GM23248 (cell line): ENCODE data around the gene SIK3. TPM values are rescaled to one million over a fixed set of nuclear protein-coding genes. Genes with fewer than 3 reads are reported as not detected.

Source experiments
- DNase-seq: peaks from one replicate; pipeline ENCODE4 v3.0.0-alpha.2; 2015
- H2AFZ ChIP-seq: fragments of 200-600 bp; sonication (generic); 2 replicates; pipeline ENCODE4 v1.6.1; 2016; ENCODE audit warnings: antibody characterized with exemption
- H3F3A ChIP-seq: fragments of 200-600 bp; sonication (generic); 2 replicates; pipeline ENCODE4 v1.6.1; 2016; ENCODE audit warnings: mild to moderate bottlenecking, antibody characterized with exemption, mixed run types; ENCODE audit not compliant: insufficient read depth
- H3K27ac ChIP-seq: fragments of 200-600 bp; sonication (generic); 2 replicates; pipeline ENCODE4 v1.5.1; 2016; ENCODE audit warnings: mild to moderate bottlenecking
- H3K27me3 ChIP-seq: fragments of 200-600 bp; sonication (generic); replicated peaks from 2 replicates; pipeline ENCODE4 v1.6.1; 2016; ENCODE audit warnings: mild to moderate bottlenecking; ENCODE audit not compliant: insufficient read depth
- H3K36me3 ChIP-seq: fragments of 200-600 bp; sonication (generic); 2 replicates; pipeline ENCODE4 v1.6.1; 2016; ENCODE audit warnings: low read depth, mild to moderate bottlenecking
- H3K4me1 ChIP-seq: fragments of 200-600 bp; sonication (generic); 2 replicates; pipeline ENCODE4 v1.6.1; 2016; ENCODE audit warnings: mild to moderate bottlenecking; ENCODE audit not compliant: insufficient read depth
- H3K4me2 ChIP-seq: fragments of 200-600 bp; sonication (generic); one replicate; pipeline ENCODE4 v1.6.1; 2016; ENCODE audit warnings: mild to moderate bottlenecking; ENCODE audit not compliant: unreplicated experiment
- H3K4me3 ChIP-seq: fragments of 200-600 bp; sonication (generic); 2 replicates; pipeline ENCODE4 v1.5.1; 2016; ENCODE audit warnings: mild to moderate bottlenecking
- H3K79me2 ChIP-seq: fragments of 200-600 bp; sonication (generic); 2 replicates; pipeline ENCODE4 v1.6.1; 2016; ENCODE audit warnings: mild to moderate bottlenecking; ENCODE audit not compliant: insufficient read depth
- H3K9ac ChIP-seq: fragments of 200-600 bp; sonication (generic); 2 replicates; pipeline ENCODE4 v1.6.1; 2016; ENCODE audit warnings: mild to moderate bottlenecking
- H3K9me2 ChIP-seq: fragments of 200-600 bp; sonication (generic); 2 replicates; pipeline ENCODE4 v1.6.1; 2016; ENCODE audit warnings: mixed run types, mild to moderate bottlenecking, moderate library complexity; ENCODE audit not compliant: insufficient read depth
- H3K9me3 ChIP-seq: fragments of 200-600 bp; sonication (generic); one replicate; pipeline ENCODE4 v1.6.1; 2017; ENCODE audit warnings: low read depth
- H4K20me1 ChIP-seq: fragments of 200-600 bp; sonication (generic); 2 replicates; pipeline ENCODE4 v1.6.0; 2016; ENCODE audit not compliant: insufficient read depth
- EZH2 ChIP-seq: fragments of 200-600 bp; sonication (generic); IDR thresholded peaks from 2 replicates; pipeline ENCODE4 v1.6.1; 2018; ENCODE audit warnings: antibody characterized with exemption, mild to moderate bottlenecking; ENCODE audit not compliant: insufficient read depth, poor library complexity, severe bottlenecking
- EZH2phosphoT487 ChIP-seq: fragments of 200-600 bp; sonication (generic); IDR thresholded peaks from 2 replicates; pipeline ENCODE4 v1.6.1; 2018; ENCODE audit warnings: antibody characterized with exemption, moderate library complexity, mild to moderate bottlenecking, low read depth; ENCODE audit not compliant: insufficient read depth
- WGBS, 2 experiments: methylation state at CpG; one replicate each; pipeline ENCODE4 v1.1.6; 2015 to 2017; ENCODE audit warnings: low lambda C conversion rate in 2 of 2, low coverage in 1 of 2; ENCODE audit errors: missing lambda C conversion rate in 2 of 2; 5-methylcytosine and 5-hydroxymethylcytosine counted together
- in situ Hi-C: fragments of 300-500 bp; cut with MboI; formaldehyde crosslinking; loops from 2 replicates; pipeline ENCODE4 v1.15.0; 2020
- polyA plus RNA-seq: library from polyadenylated mRNA; unstranded; fragments of >200 nt; fragmentation: Nextera tagmentation; extraction: Ambion mirVana; gene quantifications from 2 replicates; pipeline ENCODE4 v1.2.1, GENCODE V29; 2016
- total RNA-seq: library from RNA; depleted of rRNA; stranded (reverse); fragments of >200 nt; shearing (Covaris generic); gene quantifications from 2 replicates; pipeline ENCODE4 v1.2.3, GENCODE V29; 2014

SIK3 gene
- total and polyA plus RNA-seq, 2 experiments from 2014 or later = 4.2 to 15.5 TPM

DNA sequence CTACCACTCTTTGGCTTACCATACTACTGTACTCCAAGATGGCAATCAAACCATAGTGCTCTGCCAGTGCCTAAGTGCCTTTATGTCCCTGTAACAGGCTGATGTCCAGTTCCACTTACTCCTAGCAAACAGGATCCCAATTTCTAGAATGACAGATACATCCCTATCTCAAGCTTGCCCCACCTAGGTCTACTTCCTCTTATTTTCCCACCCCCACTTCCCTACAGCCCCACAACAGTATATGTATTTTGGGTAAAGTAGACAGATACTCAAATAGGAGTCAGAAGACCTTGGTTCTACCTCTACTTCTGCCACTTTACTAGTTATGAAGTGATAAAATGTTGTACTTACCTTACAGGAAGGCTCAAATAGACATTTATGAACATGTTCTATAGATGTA lies 24.1 kb downstream of the SIK3 start:
- H3K9me3 ChIP-seq = no peaks in the 10 kb centered on the region
- no peak for TF ChIP-seq EZH2phosphoT487
- peaks cover 17% of the 10 kb centered on the region for H3F3A ChIP-seq
- H4K20me1 ChIP-seq = peaks cover 30% of the 10 kb centered on the region; the same call in 1 of the 2 replicates
- H3K9me2 ChIP-seq = no peaks in the 10 kb centered on the region
- H3K36me3 ChIP-seq = no peaks in the 10 kb centered on the region
- H3K27ac ChIP-seq = no peak overlapping the region
- H2AFZ ChIP-seq = no peak overlapping the region
- peak overlapping the region; percentile 36 for H3K4me2 ChIP-seq
- no peaks in the 10 kb centered on the region for H3K27me3 ChIP-seq
- H3K4me3 ChIP-seq = no peak overlapping the region
- H3K79me2 ChIP-seq = peaks cover 70% of the 10 kb centered on the region
- no peak overlapping the region for H3K9ac ChIP-seq
- H3K4me1 ChIP-seq = peaks cover 28% of the 10 kb centered on the region
- no peak for DNase-seq
- in situ Hi-C loops = no loop called here

DNA sequence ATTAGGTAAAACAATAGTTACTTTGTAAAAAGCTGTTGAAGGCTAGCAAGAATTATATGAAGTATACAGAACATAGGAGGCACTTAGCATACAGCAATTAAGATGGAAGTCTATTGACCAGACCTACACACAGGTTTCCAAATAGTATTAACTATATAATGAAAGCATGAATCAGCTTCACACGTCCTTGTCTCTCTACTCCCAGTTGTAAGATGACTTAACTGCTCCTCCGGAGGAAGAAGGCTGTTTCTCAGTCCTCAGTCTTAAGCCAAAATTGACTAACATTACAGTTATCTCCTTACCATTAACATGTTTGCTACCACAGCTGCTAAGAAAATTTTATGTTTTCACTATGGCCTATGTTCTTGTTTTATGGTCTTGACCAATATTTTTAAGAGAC lies 24.7 kb downstream of the SIK3 start:
- no peaks in the 10 kb centered on the region for H3K36me3 ChIP-seq
- H2AFZ ChIP-seq = no peak overlapping the region
- no peak overlapping the region for H3K27ac ChIP-seq
- peaks cover 28% of the 10 kb centered on the region; the same call in 1 of the 2 replicates for H4K20me1 ChIP-seq
- no peaks in the 10 kb centered on the region for H3K27me3 ChIP-seq
- no peak overlapping the region for H3K4me3 ChIP-seq
- H3K9me3 ChIP-seq = no peaks in the 10 kb centered on the region
- H3K9ac ChIP-seq = no peak overlapping the region
- TF ChIP-seq EZH2 = no peak
- no peak for TF ChIP-seq EZH2phosphoT487
- H3K9me2 ChIP-seq = no peaks in the 10 kb centered on the region
- WGBS, 2 experiments = 7 to 8% methylated on average over 2 of the region's 2 CpGs
- H3F3A ChIP-seq = peaks cover 17% of the 10 kb centered on the region
- in situ Hi-C loops = no loop called here
- DNase-seq = peak; percentile 58
- peaks cover 65% of the 10 kb centered on the region for H3K79me2 ChIP-seq
- H3K4me2 ChIP-seq = peak overlapping the region; percentile 36
- peaks cover 28% of the 10 kb centered on the region for H3K4me1 ChIP-seq

DNA sequence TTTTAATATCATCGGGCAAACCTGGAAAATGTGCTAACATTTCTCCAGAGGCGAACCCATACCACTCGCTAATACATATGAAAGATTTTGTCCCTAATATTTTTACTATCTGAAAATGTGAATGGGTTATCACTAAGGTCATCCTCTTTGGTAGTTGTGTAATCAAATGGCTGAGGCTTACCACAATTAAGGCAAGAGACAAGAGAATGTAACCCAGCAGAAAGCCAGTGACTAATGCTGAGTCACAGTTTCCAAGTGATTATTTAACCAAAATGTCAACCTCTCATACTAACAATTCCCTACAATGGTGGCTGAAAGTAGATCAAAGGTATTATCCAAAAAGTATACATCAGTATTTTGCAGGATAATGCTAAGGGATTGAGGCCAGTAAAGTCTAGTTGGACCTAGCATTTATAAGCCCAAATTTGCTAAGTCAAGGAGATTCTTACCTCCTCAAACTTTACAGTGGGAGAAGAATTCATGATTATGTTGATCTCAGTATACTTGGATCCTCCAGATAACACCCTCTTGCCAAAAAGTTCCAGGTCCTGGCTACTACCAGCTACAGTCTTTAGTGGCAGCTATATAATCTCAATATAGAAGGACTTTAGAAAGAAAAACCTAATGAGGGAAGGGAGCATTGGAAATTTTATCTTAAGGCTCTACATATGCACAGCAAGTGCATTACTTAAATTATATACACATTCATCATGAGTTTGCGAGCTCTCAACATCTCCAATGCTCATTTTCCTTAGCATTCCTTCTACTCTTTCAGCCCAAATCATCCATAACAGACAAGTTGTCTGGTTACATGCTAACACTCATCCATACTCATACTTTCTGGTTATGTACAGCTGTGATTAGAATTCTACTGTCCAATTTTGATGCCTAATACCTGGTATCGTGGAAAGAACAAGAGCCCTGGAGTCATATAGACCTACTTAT lies 25.4 kb downstream of the SIK3 start:
- Histone ChIP-seq H3K4me1 (peaks cover 28% of the 10 kb centered on the region), H3K9me3 (no peaks in the 10 kb centered on the region), H3K4me3 (no peak overlapping the region), H3K4me2 (peak overlapping the region; percentile 36), H3F3A (peaks cover 17% of the 10 kb centered on the region), H4K20me1 (peaks cover 25% of the 10 kb centered on the region; the same call in 1 of the 2 replicates), H2AFZ (no peak overlapping the region), H3K79me2 (peaks cover 57% of the 10 kb centered on the region), H3K9ac (no peak overlapping the region), H3K27me3 (no peaks in the 10 kb centered on the region), H3K36me3 (no peaks in the 10 kb centered on the region), H3K9me2 (no peaks in the 10 kb centered on the region), H3K27ac (peak overlapping the region; percentile 45)
- TF ChIP-seq EZH2 (no peak), EZH2phosphoT487 (peak; percentile 79; the same call in 1 of the 2 replicates)
- 53 to 54% methylated on average over 5 of the region's 5 CpGs for WGBS, 2 experiments
- in situ Hi-C loops = no loop called here
- DNase-seq = peak; percentile 91

DNA sequence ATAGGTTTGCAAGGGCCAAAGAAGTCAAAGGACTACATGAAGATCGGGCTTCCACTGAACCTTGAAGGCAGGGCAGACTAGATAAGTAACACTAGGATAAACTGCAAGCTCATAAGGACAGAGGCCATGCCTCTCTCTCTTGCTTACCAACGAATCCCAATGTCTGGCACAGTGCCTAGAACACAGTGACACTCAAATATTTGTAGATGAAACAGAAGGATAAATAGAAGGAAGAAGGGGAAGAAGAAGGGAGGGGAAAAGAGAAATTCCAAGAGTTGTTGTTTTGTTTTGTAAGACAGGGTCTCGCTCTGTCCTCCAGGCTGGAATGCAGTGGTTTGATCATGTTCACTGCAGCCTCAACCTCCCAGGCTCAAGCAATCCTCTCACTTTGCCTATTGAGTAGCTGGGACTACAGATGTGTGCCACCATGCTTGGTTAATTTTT lies 26.9 kb downstream of the SIK3 start:
- H3F3A ChIP-seq = peaks cover 17% of the 10 kb centered on the region
- H3K4me1 ChIP-seq = peaks cover 28% of the 10 kb centered on the region
- no peaks in the 10 kb centered on the region for H3K9me3 ChIP-seq
- no peak for DNase-seq
- no peak overlapping the region for H2AFZ ChIP-seq
- H3K27me3 ChIP-seq = no peaks in the 10 kb centered on the region
- 72 to 75% methylated on average over 3 of the region's 3 CpGs for WGBS, 2 experiments
- no peak overlapping the region for H3K27ac ChIP-seq
- H3K36me3 ChIP-seq = no peaks in the 10 kb centered on the region
- in situ Hi-C loops = no loop called here
- H3K9ac ChIP-seq = no peak overlapping the region
- H3K4me3 ChIP-seq = no peak overlapping the region
- peaks cover 16% of the 10 kb centered on the region; the same call in 1 of the 2 replicates for H4K20me1 ChIP-seq
- TF ChIP-seq EZH2phosphoT487 (no peak), EZH2 (no peak)
- H3K79me2 ChIP-seq = peaks cover 55% of the 10 kb centered on the region
- H3K4me2 ChIP-seq = no peak overlapping the region
- H3K9me2 ChIP-seq = no peaks in the 10 kb centered on the region
